ENCODE results near the gene PRTG.

PRTG gene

DNA sequence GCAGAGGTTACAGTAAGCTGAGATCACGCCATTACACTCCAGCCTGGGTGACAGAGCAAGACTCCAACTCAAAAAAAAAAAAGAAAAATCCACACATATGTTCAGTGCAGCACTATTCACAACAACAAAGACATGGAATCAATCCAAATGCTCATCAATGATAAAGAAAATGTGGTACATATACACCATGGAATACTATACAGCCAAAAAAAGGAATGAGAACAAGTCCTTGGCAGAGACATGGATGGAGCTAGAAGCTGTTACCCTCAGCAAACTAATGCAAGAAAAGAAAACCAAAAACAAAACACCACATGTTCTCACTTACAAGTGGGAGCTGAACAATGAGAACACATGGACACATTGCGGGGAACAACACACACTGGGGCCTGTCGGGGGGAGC, 180.4 kb downstream of the PRTG start:
- DNase-seq (ENCODE audit: low read depth), result no peak
